ENCODE data around the gene TPRX2. TPM values are rescaled to one million over a fixed set of nuclear protein-coding genes. Genes with fewer than 3 reads are reported as not detected.

TPRX2 gene
- total and polyA plus RNA-seq, 11 donors: not detected

GRCh38 chr19:47842941-47843340 is 16.1 kb upstream of the TPRX2 start:
- DNase-seq (no peak), ATAC-seq (no peak)
- Histone ChIP-seq H3K9me3 (no peaks in the 10 kb centered on the region), H3K27me3 (peaks cover 0 to 51% (median 13%) of the 10 kb centered on the region in 9 donors), H3K36me3 (no peaks in the 10 kb centered on the region), H3K4me1 (no peaks in the 10 kb centered on the region), H3K4me3 (no peak overlapping the region), H3K27ac (no peak overlapping the region)
- intact Hi-C loops (cut with DNase I): no loop called here
- no peak for TF ChIP-seq POLR2A (IDR thresholded peaks at IDR 0.05)
- TF ChIP-seq, protein P1, sequence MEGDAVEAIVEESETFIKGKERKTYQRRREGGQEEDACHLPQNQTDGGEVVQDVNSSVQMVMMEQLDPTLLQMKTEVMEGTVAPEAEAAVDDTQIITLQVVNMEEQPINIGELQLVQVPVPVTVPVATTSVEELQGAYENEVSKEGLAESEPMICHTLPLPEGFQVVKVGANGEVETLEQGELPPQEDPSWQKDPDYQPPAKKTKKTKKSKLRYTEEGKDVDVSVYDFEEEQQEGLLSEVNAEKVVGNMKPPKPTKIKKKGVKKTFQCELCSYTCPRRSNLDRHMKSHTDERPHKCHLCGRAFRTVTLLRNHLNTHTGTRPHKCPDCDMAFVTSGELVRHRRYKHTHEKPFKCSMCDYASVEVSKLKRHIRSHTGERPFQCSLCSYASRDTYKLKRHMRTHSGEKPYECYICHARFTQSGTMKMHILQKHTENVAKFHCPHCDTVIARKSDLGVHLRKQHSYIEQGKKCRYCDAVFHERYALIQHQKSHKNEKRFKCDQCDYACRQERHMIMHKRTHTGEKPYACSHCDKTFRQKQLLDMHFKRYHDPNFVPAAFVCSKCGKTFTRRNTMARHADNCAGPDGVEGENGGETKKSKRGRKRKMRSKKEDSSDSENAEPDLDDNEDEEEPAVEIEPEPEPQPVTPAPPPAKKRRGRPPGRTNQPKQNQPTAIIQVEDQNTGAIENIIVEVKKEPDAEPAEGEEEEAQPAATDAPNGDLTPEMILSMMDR (IDR thresholded peaks at IDR 0.05): no peak
- 42 to 60% (median 51%) methylated on average over 5 of the region's 5 CpGs for WGBS, 4 donors

DNA sequence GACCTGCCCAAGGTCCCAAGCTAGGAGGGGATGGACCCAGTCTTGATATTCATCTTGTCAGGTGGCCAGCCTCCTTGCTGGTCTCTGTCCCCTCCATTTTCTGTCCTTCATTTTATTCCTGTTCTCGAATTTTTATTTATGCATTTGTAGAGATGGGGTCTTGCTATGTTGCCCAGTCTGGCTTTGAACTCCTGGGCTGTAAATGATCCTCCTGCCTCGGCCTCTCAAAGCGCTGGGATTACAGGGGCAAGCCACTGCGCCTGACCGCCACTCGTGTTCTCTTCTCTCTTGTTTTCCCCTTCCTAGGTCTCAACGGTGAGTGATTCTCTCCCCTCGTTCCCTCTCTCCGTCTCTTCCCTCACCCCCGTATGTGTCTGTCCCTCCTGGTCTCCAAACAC is 10.6 kb upstream of the TPRX2 start:
- intact Hi-C loops (cut with DNase I): no loop called here
- ATAC-seq: no peak
- TF ChIP-seq, protein P1 (IDR thresholded peaks at IDR 0.05): no peak
- no peak for TF ChIP-seq POLR2A (IDR thresholded peaks at IDR 0.05)
- Histone ChIP-seq H3K27ac (no peak overlapping the region), H3K9me3 (no peaks in the 10 kb centered on the region), H3K4me1 (no peaks in the 10 kb centered on the region), H3K27me3 (peaks cover 0 to 66% (median 30%) of the 10 kb centered on the region in 9 donors), H3K36me3 (no peaks in the 10 kb centered on the region), H3K4me3 (no peak overlapping the region)
- DNase-seq: no peak
- 50 to 58% (median 55%) methylated on average over 10 of the region's 10 CpGs for WGBS, 4 donors

GRCh38 chr19:47848823-47849473 is 10.1 kb upstream of the TPRX2 start:
- intact Hi-C loops (cut with DNase I): no loop called here
- H3K4me1 ChIP-seq: no peaks in the 10 kb centered on the region
- no peaks in the 10 kb centered on the region for H3K9me3 ChIP-seq
- 2 to 6% (median 3%) methylated on average over 22 of the region's 22 CpGs for WGBS, 4 donors
- ATAC-seq (no peak), DNase-seq (no peak)
- no peaks in the 10 kb centered on the region for H3K36me3 ChIP-seq
- H3K4me3 ChIP-seq: no peak overlapping the region
- H3K27ac ChIP-seq: no peak overlapping the region
- no peak for TF ChIP-seq POLR2A (IDR thresholded peaks at IDR 0.05)
- TF ChIP-seq, protein P1 (IDR thresholded peaks at IDR 0.05): peak in 9 of 12 donors; percentile 8 to 37 (median 29)
- peaks cover 0 to 71% (median 30%) of the 10 kb centered on the region in 9 donors for H3K27me3 ChIP-seq

- ATAC-seq (no peak), DNase-seq (no peak)
- WGBS, 4 donors: 55 to 80% (median 59%) methylated on average over 4 to 5 of the region's 5 CpGs
- peaks cover 0 to 85% (median 30%) of the 10 kb centered on the region in 9 donors for H3K27me3 ChIP-seq
- H3K9me3 ChIP-seq: no peaks in the 10 kb centered on the region
- no peak overlapping the region for H3K27ac ChIP-seq
- H3K4me3 ChIP-seq: no peak overlapping the region
- no peak for TF ChIP-seq POLR2A (IDR thresholded peaks at IDR 0.05)
- TF ChIP-seq, protein P1 (IDR thresholded peaks at IDR 0.05): no peak
- H3K36me3 ChIP-seq: no peaks in the 10 kb centered on the region
- no peaks in the 10 kb centered on the region for H3K4me1 ChIP-seq
- intact Hi-C loops (cut with DNase I): no loop called here
These were observed 6.0 kb upstream of the TPRX2 start for GRCh38 chr19:47853003-47853402.
